GM12878 (cell line): Measurements from ENCODE around the gene DISC1. TPM values are rescaled to one million over a fixed set of nuclear protein-coding genes. Genes with fewer than 3 reads are reported as not detected.

Experiments used
- ATAC-seq: fragments of 200-7000 bp; cut with Tn5 transposase; 3 replicates; pipeline ENCODE4 v1.9.1; 2020; ENCODE audit warnings: mild to moderate bottlenecking, moderate library complexity
- BruUV-seq: library from RNA; stranded (reverse); fragments of 400-500 nt; replicated peaks from 2 replicates; lab custom pipeline; 2021; lab: Mats Ljungman, UMichigan
- CTCF ChIA-PET: fragments of 300-600 bp; sonication (Branson Sonifier 250); formaldehyde crosslinking; extraction: SDS; loops from one replicate; lab custom pipeline; 2021; ENCODE audit warnings: inconsistent platforms; lab: Yijun Ruan, JAX
- POLR2A ChIA-PET: fragments of 350-600 bp; formaldehyde crosslinking; extraction: SDS; loops from one replicate; lab custom pipeline; 2021; ENCODE audit warnings: inconsistent platforms; lab: Charles Lee
- RAD21 ChIA-PET: fragments of 300-600 bp; sonication (Branson Sonifier 250); formaldehyde crosslinking; loops from one replicate; lab custom pipeline; 2023; ENCODE audit warnings: antibody characterized with exemption; ENCODE audit not compliant: unreplicated experiment; lab: Charles Lee
- SMC1A ChIA-PET: fragments of 300-600 bp; sonication (Branson Sonifier 250); formaldehyde crosslinking; loops from one replicate; lab custom pipeline; 2023; ENCODE audit not compliant: unreplicated experiment, uncharacterized antibody; lab: Charles Lee
- DNase-seq: peaks from one replicate; pipeline ENCODE4 v3.0.0-alpha.2; 2011; ENCODE audit warnings: low read depth, low spot score
- FAIRE-seq: peaks from 3 replicates; lab custom pipeline; 2011; peaks lifted over from hg19 to GRCh38; lab: Jason Lieb, UNC
- H2AFZ ChIP-seq: 2 replicates; pipeline ENCODE4 v1.6.0; 2011; ENCODE audit warnings: low read depth, low read length, control low read depth; ENCODE audit not compliant: control insufficient read depth
- H3K27ac ChIP-seq: 2 replicates; pipeline ENCODE4 v1.5.1; 2011; ENCODE audit warnings: control low read depth; ENCODE audit not compliant: control insufficient read depth, insufficient read depth
- H3K27me3 ChIP-seq, 2 experiments: replicated peaks in 1 of 2; 2 replicates each; pipeline versions ENCODE4 v1.6.0 to v1.6.1; 2011; ENCODE audit warnings: low read length in 1 of 2; ENCODE audit not compliant: control insufficient read depth in 2 of 2, insufficient read depth in 2 of 2
- H3K36me3 ChIP-seq, 2 experiments: 2 replicates each; pipeline ENCODE4 v1.5.1; 2011; ENCODE audit warnings: low read length in 1 of 2; ENCODE audit not compliant: control insufficient read depth in 2 of 2, insufficient read depth in 2 of 2
- H3K4me1 ChIP-seq: 2 replicates; pipeline ENCODE4 v1.6.1; 2011; ENCODE audit warnings: mild to moderate bottlenecking, low read length, moderate library complexity, mixed read lengths; ENCODE audit not compliant: control insufficient read depth, insufficient read depth
- H3K4me2 ChIP-seq: 2 replicates; pipeline ENCODE4 v1.6.0; 2011; ENCODE audit warnings: control low read depth; ENCODE audit not compliant: control insufficient read depth, insufficient read depth
- H3K4me3 ChIP-seq: fragments of 200-600 bp; sonication (generic); 2 replicates; pipeline ENCODE4 v1.5.1; 2016
- H3K79me2 ChIP-seq: 2 replicates; pipeline ENCODE4 v1.6.0; 2011; ENCODE audit warnings: low read length; ENCODE audit not compliant: control insufficient read depth, insufficient read depth
- H3K9ac ChIP-seq: 2 replicates; pipeline ENCODE4 v1.8.0; 2011; ENCODE audit warnings: low read length, control low read depth, mixed read lengths; ENCODE audit not compliant: control insufficient read depth, insufficient read depth
- H3K9me3 ChIP-seq: replicated peaks from 3 replicates; pipeline ENCODE4 v1.5.1; 2011; ENCODE audit warnings: mild to moderate bottlenecking, low read length; ENCODE audit not compliant: control insufficient read depth, insufficient read depth
- H4K20me1 ChIP-seq: 2 replicates; pipeline ENCODE4 v1.6.0; 2011; ENCODE audit not compliant: control insufficient read depth, insufficient read depth
- ASH2L ChIP-seq: fragments of 300-600, 200-600 bp; sonication (generic); IDR thresholded peaks from 2 replicates; pipeline ENCODE4 v1.6.1; 2017; ENCODE audit warnings: low read depth, mild to moderate bottlenecking, borderline replicate concordance
- ESRRA ChIP-seq: IDR thresholded peaks from 2 replicates; pipeline ENCODE4 v1.6.1; 2012; ENCODE audit warnings: mild to moderate bottlenecking, low read length, improper control_type of control experiment
- GABPA ChIP-seq: IDR thresholded peaks from 2 replicates; pipeline ENCODE4 v1.6.1; 2014; ENCODE audit warnings: antibody characterized with exemption, low read depth, mild to moderate bottlenecking, inconsistent platforms
- HDAC2 ChIP-seq: fragments of 200-600 bp; sonication (generic); IDR thresholded peaks from 2 replicates; pipeline ENCODE4 v1.6.1; 2017
- IKZF1 ChIP-seq: fragments of 450-650 bp; conservative IDR thresholded peaks from 2 replicates; pipeline ENCODE4 v1.6.1; 2017; ENCODE audit warnings: antibody characterized with exemption, mild to moderate bottlenecking
- MYC ChIP-seq: IDR thresholded peaks from 2 replicates; pipeline ENCODE4 v1.6.1; 2011; ENCODE audit warnings: mild to moderate bottlenecking, low read length, moderate library complexity, inconsistent platforms; ENCODE audit not compliant: insufficient read depth, insufficient replicate concordance, insufficient read length, severe bottlenecking
- NBN ChIP-seq: fragments of 450-650 bp; IDR thresholded peaks from 2 replicates; pipeline ENCODE4 v1.6.1; 2016
- PAX5 ChIP-seq: IDR thresholded peaks from 2 replicates; pipeline ENCODE4 v1.6.1; 2011; ENCODE audit warnings: low read depth, low read length, borderline replicate concordance
- PAX8 ChIP-seq: fragments of 450-650 bp; IDR thresholded peaks from 2 replicates; pipeline ENCODE4 v1.6.1; 2017; ENCODE audit warnings: mild to moderate bottlenecking, moderate library complexity
- SP1 ChIP-seq: IDR thresholded peaks from one replicate; pipeline ENCODE4 v1.6.1; 2011; ENCODE audit warnings: low read depth, low read length
- TCF3 ChIP-seq: IDR thresholded peaks from 2 replicates; pipeline ENCODE4 v1.6.1; 2012; ENCODE audit warnings: low read depth, mild to moderate bottlenecking, low read length, borderline replicate concordance; ENCODE audit not compliant: insufficient read depth
- YY1 ChIP-seq: IDR thresholded peaks from 2 replicates; pipeline ENCODE4 v1.6.1; 2011; ENCODE audit warnings: low read depth, mild to moderate bottlenecking, low read length
- ZNF207 ChIP-seq: fragments of 450-650 bp; IDR thresholded peaks from 2 replicates; pipeline ENCODE4 v1.6.1; 2014; ENCODE audit warnings: antibody characterized with exemption, mild to moderate bottlenecking, borderline replicate concordance
- WGBS: methylation state at CpG from one replicate; pipeline ENCODE4 v1.1.6; 2016; ENCODE audit warnings: low lambda C conversion rate; ENCODE audit not compliant: insufficient replicate concordance, insufficient coverage; ENCODE audit errors: missing lambda C conversion rate; 5-methylcytosine and 5-hydroxymethylcytosine counted together
- in situ Hi-C: fragments of 300-500 bp; cut with MboI; formaldehyde crosslinking; loops from 9 replicates; pipeline ENCODE4 v1.14.3; 2018; ENCODE audit warnings: mixed read lengths
- intact Hi-C: fragments of 100-400 bp; cut with micrococcal nuclease; formaldehyde crosslinking; loops from one replicate; pipeline ENCODE4 v1.14.2; 2022; ENCODE audit not compliant: unreplicated experiment
- polyA plus RNA-seq, 11 experiments: library from polyadenylated mRNA; depleted of rRNA in 4 of 11; unstranded in 6 of 11; stranded (reverse) in 5 of 11; fragments of >200 nt; fragmentation: Nextera tagmentation in 4 of 11; fragmentation: Illumina TruSeq in 1 of 11; extraction: Ambion mirVana in 4 of 11; extraction: Trizol in 1 of 11; gene quantifications; 1 replicate in 1 of 11; 2 replicates in 10 of 11; pipeline versions ENCODE4 v1.2.1 to v1.2.3, GENCODE V29; 2011 to 2016; ENCODE audit warnings: inconsistent platforms in 2 of 11, missing spikeins in 2 of 11, low read depth in 1 of 11
- total RNA-seq, 4 experiments: library from RNA; depleted of rRNA in 3 of 4; stranded (reverse); fragments of >200 nt in 3 of 4; fragmentation: Illumina TruSeq in 1 of 4; extraction: Trizol in 1 of 4; gene quantifications; 2 replicates each; pipeline versions ENCODE4 v1.2.1 to v1.2.3, GENCODE V29; 2013 to 2021
- TF ChIP-seq, protein P1 (sequence below), 3 experiments: IDR thresholded peaks in 2 of 3; conservative IDR thresholded peaks in 1 of 3; 2 replicates each; pipeline ENCODE4 v1.5.1; 2011; ENCODE audit warnings: low read depth in 3 of 3, low read length in 3 of 3, mild to moderate bottlenecking in 3 of 3, control low read depth in 2 of 3, moderate library complexity in 2 of 3, inconsistent platforms in 1 of 3, mixed read lengths in 1 of 3; ENCODE audit not compliant: control insufficient read depth in 2 of 3, insufficient read depth in 1 of 3; ENCODE audit errors: extremely low read depth in 1 of 3
- TF ChIP-seq, protein P2 (sequence below): IDR thresholded peaks from 2 replicates; pipeline ENCODE4 v1.6.1; 2012; ENCODE audit warnings: low read depth, low read length, improper control_type of control experiment
- TF ChIP-seq, protein P3 (sequence below): IDR thresholded peaks from 2 replicates; pipeline ENCODE4 v1.6.1; 2011; ENCODE audit warnings: borderline replicate concordance, low read depth, mild to moderate bottlenecking, moderate library complexity, low read length; ENCODE audit not compliant: insufficient read depth, poor library complexity, severe bottlenecking

The DISC1 gene
- total and polyA plus RNA-seq, 10 of the 15 experiments (the other 5 are each of a cell fraction or from before 2014, with no cell fraction given), result 0.05 to 0.72 (median 0.19) TPM; not detected in 1

DNA sequence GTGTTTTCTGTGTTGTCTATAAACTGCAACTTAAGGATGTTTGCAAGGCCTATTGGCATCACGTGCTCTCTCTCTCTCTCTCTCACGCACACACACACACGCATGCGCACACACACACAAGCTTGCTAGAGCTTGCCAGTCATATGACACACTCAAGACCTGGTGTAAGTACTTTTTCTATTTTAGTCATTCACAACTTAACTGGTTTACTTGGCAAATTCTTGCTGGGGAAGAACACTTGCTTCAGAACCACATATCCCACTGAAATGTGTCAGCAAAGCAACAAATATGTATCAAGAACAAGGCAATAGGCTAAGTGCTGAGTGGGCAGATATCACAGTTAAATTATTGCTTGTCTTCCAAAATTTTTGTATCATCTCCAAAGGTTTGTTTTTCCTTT is 107.8 kb downstream of the DISC1 start:
- Histone ChIP-seq H4K20me1 (no peaks in the 10 kb centered on the region), H3K9me3 (no peaks in the 10 kb centered on the region), H2AFZ (no peak overlapping the region), H3K4me1 (no peaks in the 10 kb centered on the region), H3K79me2 (no peaks in the 10 kb centered on the region), H3K36me3 (no peaks in the 10 kb centered on the region), H3K4me3 (no peak overlapping the region), H3K27ac (no peak overlapping the region), H3K9ac (no peak overlapping the region), H3K4me2 (no peak overlapping the region), H3K27me3 (no peaks in the 10 kb centered on the region)
- FAIRE-seq (no peak), DNase-seq (no peak), ATAC-seq (no peak)
- intact Hi-C loops (no loop called here), in situ Hi-C loops (no loop called here)
- TF ChIP-seq, protein P1, sequence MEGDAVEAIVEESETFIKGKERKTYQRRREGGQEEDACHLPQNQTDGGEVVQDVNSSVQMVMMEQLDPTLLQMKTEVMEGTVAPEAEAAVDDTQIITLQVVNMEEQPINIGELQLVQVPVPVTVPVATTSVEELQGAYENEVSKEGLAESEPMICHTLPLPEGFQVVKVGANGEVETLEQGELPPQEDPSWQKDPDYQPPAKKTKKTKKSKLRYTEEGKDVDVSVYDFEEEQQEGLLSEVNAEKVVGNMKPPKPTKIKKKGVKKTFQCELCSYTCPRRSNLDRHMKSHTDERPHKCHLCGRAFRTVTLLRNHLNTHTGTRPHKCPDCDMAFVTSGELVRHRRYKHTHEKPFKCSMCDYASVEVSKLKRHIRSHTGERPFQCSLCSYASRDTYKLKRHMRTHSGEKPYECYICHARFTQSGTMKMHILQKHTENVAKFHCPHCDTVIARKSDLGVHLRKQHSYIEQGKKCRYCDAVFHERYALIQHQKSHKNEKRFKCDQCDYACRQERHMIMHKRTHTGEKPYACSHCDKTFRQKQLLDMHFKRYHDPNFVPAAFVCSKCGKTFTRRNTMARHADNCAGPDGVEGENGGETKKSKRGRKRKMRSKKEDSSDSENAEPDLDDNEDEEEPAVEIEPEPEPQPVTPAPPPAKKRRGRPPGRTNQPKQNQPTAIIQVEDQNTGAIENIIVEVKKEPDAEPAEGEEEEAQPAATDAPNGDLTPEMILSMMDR (IDR thresholded peaks at IDR 0.05 in 2 of 3, conservative IDR thresholded peaks at IDR 0.05 in 1 of 3; ENCODE audit: control insufficient read depth in 2 of 3, extremely low read depth in 1 of 3, insufficient read depth in 1 of 3, low read depth in 3 of 3, low read length in 3 of 3), result no peak
- no peak for TF ChIP-seq MYC
- TF ChIP-seq, protein P2, sequence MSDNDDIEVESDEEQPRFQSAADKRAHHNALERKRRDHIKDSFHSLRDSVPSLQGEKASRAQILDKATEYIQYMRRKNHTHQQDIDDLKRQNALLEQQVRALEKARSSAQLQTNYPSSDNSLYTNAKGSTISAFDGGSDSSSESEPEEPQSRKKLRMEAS, result no peak
- TF ChIP-seq HDAC2, result no peak
- 76% methylated on average over 4 of the region's 4 CpGs for WGBS
- no TSS peak for BruUV-seq
- ChIA-PET RAD21 (no interaction called here), POLR2A (no interaction called here), CTCF (interaction anchor here (0.6 to 2.6 kb wide), 3 partner anchors 19 to 1613 kb away, joined by 3 to 9 read pairs (median 3); no protein-coding TSS in a partner anchor), SMC1A (no interaction called here)

DNA sequence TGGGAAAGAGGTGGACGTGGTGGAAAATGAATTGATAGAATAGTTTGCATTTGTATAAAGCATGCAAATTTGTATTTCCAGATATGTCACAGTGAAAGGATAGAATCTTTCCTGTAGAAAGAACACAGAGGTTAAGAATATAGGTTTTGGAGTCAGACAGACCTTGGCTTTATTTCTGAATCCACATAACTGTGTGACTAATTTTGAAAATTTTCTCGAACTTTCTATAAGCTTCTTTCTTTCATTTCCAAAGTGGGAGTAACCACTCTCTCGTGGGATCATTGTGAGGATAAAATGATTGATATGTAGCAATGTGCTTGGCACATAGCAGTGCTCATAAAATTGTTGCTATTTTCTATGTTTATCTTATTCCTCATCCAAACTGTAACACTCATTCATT is 108.8 kb downstream of the DISC1 start:
- no peaks in the 10 kb centered on the region for H3K79me2 ChIP-seq
- WGBS, result 0% methylated on average over 3 of the region's 3 CpGs
- ChIA-PET RAD21 (no interaction called here), POLR2A (no interaction called here), CTCF (interaction anchor here (0.9 to 2.6 kb wide), 2 partner anchors 20 to 22 kb away, joined by 3 to 9 read pairs; no protein-coding TSS in a partner anchor), SMC1A (no interaction called here)
- no peak overlapping the region for H3K9ac ChIP-seq
- H3K27me3 ChIP-seq, result no peaks in the 10 kb centered on the region
- no peak for ATAC-seq
- H3K4me3 ChIP-seq, result no peak overlapping the region
- no peak overlapping the region for H3K27ac ChIP-seq
- no TSS peak for BruUV-seq
- no peak overlapping the region for H3K4me2 ChIP-seq
- in situ Hi-C loops (no loop called here), intact Hi-C loops (no loop called here)
- no peaks in the 10 kb centered on the region for H4K20me1 ChIP-seq
- no peaks in the 10 kb centered on the region for H3K36me3 ChIP-seq
- no peaks in the 10 kb centered on the region for H3K4me1 ChIP-seq
- no peaks in the 10 kb centered on the region for H3K9me3 ChIP-seq
- no peak for DNase-seq
- no peak overlapping the region for H2AFZ ChIP-seq
- FAIRE-seq, result no peak
- no peak for TF ChIP-seq ZNF207
- TF ChIP-seq PAX5, result no peak
- TF ChIP-seq YY1, result no peak
- no peak for TF ChIP-seq PAX8
- TF ChIP-seq ESRRA, result no peak
- TF ChIP-seq GABPA, result no peak
- no peak for TF ChIP-seq TCF3
- no peak for TF ChIP-seq NBN
- no peak for TF ChIP-seq SP1
- no peak for TF ChIP-seq ASH2L
- TF ChIP-seq, protein P3, sequence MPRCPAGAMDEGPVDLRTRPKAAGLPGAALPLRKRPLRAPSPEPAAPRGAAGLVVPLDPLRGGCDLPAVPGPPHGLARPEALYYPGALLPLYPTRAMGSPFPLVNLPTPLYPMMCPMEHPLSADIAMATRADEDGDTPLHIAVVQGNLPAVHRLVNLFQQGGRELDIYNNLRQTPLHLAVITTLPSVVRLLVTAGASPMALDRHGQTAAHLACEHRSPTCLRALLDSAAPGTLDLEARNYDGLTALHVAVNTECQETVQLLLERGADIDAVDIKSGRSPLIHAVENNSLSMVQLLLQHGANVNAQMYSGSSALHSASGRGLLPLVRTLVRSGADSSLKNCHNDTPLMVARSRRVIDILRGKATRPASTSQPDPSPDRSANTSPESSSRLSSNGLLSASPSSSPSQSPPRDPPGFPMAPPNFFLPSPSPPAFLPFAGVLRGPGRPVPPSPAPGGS, result no peak
- no peak for TF ChIP-seq IKZF1
